GM21381 (cell line): ENCODE measurements around the gene KCNB1.

Source experiments
- ATAC-seq: cut with Tn5 transposase; IDR thresholded peaks from one replicate; pipeline ENCODE4 v1.9.1; 2021; ENCODE audit warnings: mild to moderate bottlenecking, moderate library complexity; ENCODE audit not compliant: unreplicated experiment

KCNB1 gene

GRCh38 chr20:49482621-49483017 is at the start of gene KCNB1:
KCNB1 (minus strand) TSS chr20:49482668; CDS start chr20:49482480, 188 bp downstream.
- no peak for ATAC-seq

- ATAC-seq, result no peak
Measured at GRCh38 chr20:49529470-49529869, 47.0 kb upstream of the KCNB1 start.

GRCh38 chr20:49526568-49526967 is 44.1 kb upstream of the KCNB1 start:
- ATAC-seq, result no peak

- ATAC-seq, result no peak
Measured at GRCh38 chr20:49526056-49526455, 43.6 kb upstream of the KCNB1 start.

GRCh38 chr20:49523767-49524360 is 41.4 kb upstream of the KCNB1 start:
- ATAC-seq, result no peak

GRCh38 chr20:49521356-49521755 is 38.9 kb upstream of the KCNB1 start:
- ATAC-seq, result no peak

GRCh38 chr20:49519777-49520359 is 37.4 kb upstream of the KCNB1 start:
- ATAC-seq, result no peak

- no peak for ATAC-seq
Measured at GRCh38 chr20:49519212-49519712, 36.8 kb upstream of the KCNB1 start.

- ATAC-seq, result no peak
Measured at GRCh38 chr20:49518576-49518975, 36.1 kb upstream of the KCNB1 start.

- ATAC-seq, result no peak
Measured at GRCh38 chr20:49517805-49518100, 35.3 kb upstream of the KCNB1 start.

GRCh38 chr20:49516916-49517804 is 34.7 kb upstream of the KCNB1 start:
- ATAC-seq, result no peak

GRCh38 chr20:49515586-49515985 is 33.1 kb upstream of the KCNB1 start:
- ATAC-seq, result no peak

- no peak for ATAC-seq
Measured at GRCh38 chr20:49513517-49513916, 31.0 kb upstream of the KCNB1 start.

- no peak for ATAC-seq
Measured at GRCh38 chr20:49513009-49513408, 30.5 kb upstream of the KCNB1 start.

- ATAC-seq, result no peak
Measured at GRCh38 chr20:49511788-49512525, 29.5 kb upstream of the KCNB1 start.

- ATAC-seq, result no peak
Measured at GRCh38 chr20:49510562-49511122, 28.2 kb upstream of the KCNB1 start.

- ATAC-seq, result no peak
Measured at GRCh38 chr20:49508435-49509199, 26.1 kb upstream of the KCNB1 start.

GRCh38 chr20:49507741-49508434 is 25.4 kb upstream of the KCNB1 start:
- no peak for ATAC-seq

- ATAC-seq, result no peak
Measured at GRCh38 chr20:49505518-49505917, 23.1 kb upstream of the KCNB1 start.

- ATAC-seq, result no peak
Measured at GRCh38 chr20:49503176-49503575, 20.7 kb upstream of the KCNB1 start.
